ENCODE results near the gene YWHAB. TPM values are rescaled to one million over a fixed set of nuclear protein-coding genes. Genes with fewer than 3 reads are reported as not detected.

The YWHAB gene
- total RNA-seq, 1 experiment from 2014 or later: 267 TPM

- H3K4me1 ChIP-seq (ENCODE audit: control insufficient read depth, insufficient read depth, low read length): 0 out of 2 replicates have a peak, but pooled peaks cover under 1% of the 10 kb centered on the region
- no peak overlapping the region for H3K27ac ChIP-seq (ENCODE audit: low read length)
- intact Hi-C loops (cut with micrococcal nuclease; ENCODE audit: unreplicated experiment): no loop called here
- no peaks in the 10 kb centered on the region; the same call in 1 of the 2 replicates for H3K36me3 ChIP-seq (ENCODE audit: control insufficient read depth, insufficient read depth, low read length)
- no peaks in the 10 kb centered on the region for H3K9me3 ChIP-seq (ENCODE audit: control insufficient read depth, insufficient read depth, low read depth, low read length)
- no peak overlapping the region for H3K4me3 ChIP-seq (ENCODE audit: low read depth in 2 of 2, low read length in 2 of 2)
- ATAC-seq: no peak
- ChIA-PET POLR2A (no interaction called here), CTCF (no interaction called here)
- no peaks in the 10 kb centered on the region for H3K27me3 ChIP-seq (ENCODE audit: control insufficient read depth, insufficient read depth, low read length)
- in situ Hi-C loops (cut with HindIII; ENCODE audit: low pct_unique_long_range_greater_than_20kb, low sequenced_read_pairs): no loop called here
- DNase-seq (ENCODE audit: low read depth, low spot score): no peak
- no peak for TF ChIP-seq CTCF (IDR thresholded peaks at IDR 0.05)
- BruUV-seq (replicated peaks): no TSS peak
Measured at GRCh38 chr20:44897133-44897532, 11.6 kb downstream of the YWHAB start.

- Histone ChIP-seq H3K9me3 (ENCODE audit: control insufficient read depth, insufficient read depth, low read depth, low read length) (no peaks in the 10 kb centered on the region), H3K27ac (ENCODE audit: low read length) (no peak overlapping the region), H3K4me1 (ENCODE audit: control insufficient read depth, insufficient read depth, low read length) (no peaks in the 10 kb centered on the region; the same call in 1 of the 2 replicates), H3K27me3 (ENCODE audit: control insufficient read depth, insufficient read depth, low read length) (no peaks in the 10 kb centered on the region), H3K4me3 (ENCODE audit: low read depth in 2 of 2, low read length in 2 of 2) (no peak overlapping the region), H3K36me3 (ENCODE audit: control insufficient read depth, insufficient read depth, low read length) (peaks cover 24% of the 10 kb centered on the region)
- CTCF ChIA-PET: no interaction called here
- no TSS peak for BruUV-seq (replicated peaks)
- DNase-seq (ENCODE audit: low read depth, low spot score): no peak
- POLR2A ChIA-PET: no interaction called here
- in situ Hi-C loops (cut with HindIII; ENCODE audit: low pct_unique_long_range_greater_than_20kb, low sequenced_read_pairs) (no loop called here), intact Hi-C loops (cut with micrococcal nuclease; ENCODE audit: unreplicated experiment) (no loop called here)
- no peak for TF ChIP-seq CTCF (IDR thresholded peaks at IDR 0.05)
- TF ChIP-seq REST (IDR thresholded peaks at IDR 0.05; ENCODE audit: insufficient read depth in 1 of 2, low read depth in 2 of 2, low read length in 1 of 2): no peak
- TF ChIP-seq POLR2AphosphoS5 (IDR thresholded peaks at IDR 0.05; ENCODE audit: low read depth, low read length): no peak
- no peak for TF ChIP-seq SIN3A (IDR thresholded peaks at IDR 0.05; ENCODE audit: borderline replicate concordance, insufficient read depth, low read depth, low read length)
- TF ChIP-seq TCF7L2 (IDR thresholded peaks at IDR 0.05; ENCODE audit: low read depth, low read length): no peak
- no peak for ATAC-seq
Measured at GRCh38 chr20:44900231-44900854, 14.8 kb downstream of the YWHAB start.
